Parathyroid adenoma (tissue), 2 donors: ENCODE measurements around the gene OPRL1.

Experiments used
- H2AFZ ChIP-seq: fragments of 300-600 bp; sonication (generic); one replicate; pipeline ENCODE4 v1.7.0; 2017; ENCODE audit warnings: antibody characterized with exemption, mild to moderate bottlenecking
- H3K27ac ChIP-seq: fragments of 300-600 bp; sonication (generic); one replicate; pipeline ENCODE4 v1.7.0; 2017
- H3K27me3 ChIP-seq: fragments of 300-600 bp; sonication (generic); one replicate; pipeline ENCODE4 v1.7.0; 2017; ENCODE audit warnings: low read length; ENCODE audit not compliant: control insufficient read depth, insufficient read depth
- H3K36me3 ChIP-seq: fragments of 300-600 bp; sonication (generic); one replicate; pipeline ENCODE4 v1.7.0; 2017; ENCODE audit warnings: low read length; ENCODE audit not compliant: control insufficient read depth, insufficient read depth
- H3K4me1 ChIP-seq: fragments of 300-600 bp; sonication (generic); one replicate; pipeline ENCODE4 v1.7.0; 2017; ENCODE audit warnings: control low read depth
- H3K4me2 ChIP-seq: fragments of 300-600 bp; sonication (generic); one replicate; pipeline ENCODE4 v1.7.0; 2017; ENCODE audit warnings: low read length
- H3K4me3 ChIP-seq: fragments of 300-600 bp; sonication (generic); one replicate; pipeline ENCODE4 v1.7.0; 2017; ENCODE audit warnings: low read depth, low read length
- H3K79me2 ChIP-seq: fragments of 300-600 bp; sonication (generic); one replicate; pipeline ENCODE4 v1.7.0; 2017; ENCODE audit warnings: control low read depth
- H3K9ac ChIP-seq: fragments of 300-600 bp; sonication (generic); one replicate; pipeline ENCODE4 v1.7.0; 2017; ENCODE audit warnings: mild to moderate bottlenecking
- H3K9me3 ChIP-seq: fragments of 300-600 bp; sonication (generic); one replicate; pipeline ENCODE4 v1.7.0; 2017; ENCODE audit warnings: low read length; ENCODE audit not compliant: control insufficient read depth
- TF ChIP-seq, protein P1 (sequence below): fragments of 300-600 bp; sonication (generic); IDR thresholded peaks from one replicate; pipeline ENCODE4 v1.7.0; 2017; ENCODE audit warnings: antibody characterized with exemption, mild to moderate bottlenecking
- donor health status: primary hyperparathyroidism.

The OPRL1 gene

DNA sequence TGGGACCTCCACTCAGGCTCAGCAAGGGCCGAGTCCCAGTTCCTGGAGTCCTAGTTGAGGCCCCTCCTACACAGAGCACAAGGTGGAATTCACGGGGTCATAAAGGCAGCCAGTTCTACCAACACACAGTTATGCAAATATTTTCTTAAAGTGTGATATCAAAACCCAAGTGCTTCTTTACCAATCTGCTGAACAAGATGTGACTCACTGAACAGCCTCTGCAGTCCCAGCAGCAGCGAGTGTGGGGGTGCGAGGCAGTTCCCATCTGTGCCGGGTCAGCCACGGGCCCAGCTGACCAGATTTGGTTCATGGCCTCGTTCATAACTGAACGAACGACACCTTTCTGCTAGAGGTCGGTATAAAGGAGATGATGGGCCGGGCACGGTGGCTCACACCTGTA, 21.3 kb upstream of the OPRL1 start:
- no peaks in the 10 kb centered on the region for H3K27me3 ChIP-seq
- H3K4me2 ChIP-seq, result no peak overlapping the region
- TF ChIP-seq, protein P1, sequence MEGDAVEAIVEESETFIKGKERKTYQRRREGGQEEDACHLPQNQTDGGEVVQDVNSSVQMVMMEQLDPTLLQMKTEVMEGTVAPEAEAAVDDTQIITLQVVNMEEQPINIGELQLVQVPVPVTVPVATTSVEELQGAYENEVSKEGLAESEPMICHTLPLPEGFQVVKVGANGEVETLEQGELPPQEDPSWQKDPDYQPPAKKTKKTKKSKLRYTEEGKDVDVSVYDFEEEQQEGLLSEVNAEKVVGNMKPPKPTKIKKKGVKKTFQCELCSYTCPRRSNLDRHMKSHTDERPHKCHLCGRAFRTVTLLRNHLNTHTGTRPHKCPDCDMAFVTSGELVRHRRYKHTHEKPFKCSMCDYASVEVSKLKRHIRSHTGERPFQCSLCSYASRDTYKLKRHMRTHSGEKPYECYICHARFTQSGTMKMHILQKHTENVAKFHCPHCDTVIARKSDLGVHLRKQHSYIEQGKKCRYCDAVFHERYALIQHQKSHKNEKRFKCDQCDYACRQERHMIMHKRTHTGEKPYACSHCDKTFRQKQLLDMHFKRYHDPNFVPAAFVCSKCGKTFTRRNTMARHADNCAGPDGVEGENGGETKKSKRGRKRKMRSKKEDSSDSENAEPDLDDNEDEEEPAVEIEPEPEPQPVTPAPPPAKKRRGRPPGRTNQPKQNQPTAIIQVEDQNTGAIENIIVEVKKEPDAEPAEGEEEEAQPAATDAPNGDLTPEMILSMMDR, result no peak
- no peak overlapping the region for H3K4me3 ChIP-seq
- no peak overlapping the region for H3K9ac ChIP-seq
- H2AFZ ChIP-seq, result no peak overlapping the region
- H3K27ac ChIP-seq, result no peak overlapping the region
- no peaks in the 10 kb centered on the region for H3K36me3 ChIP-seq
- H3K79me2 ChIP-seq, result no peaks in the 10 kb centered on the region
- H3K9me3 ChIP-seq, result no peaks in the 10 kb centered on the region
- H3K4me1 ChIP-seq, result peaks cover 4% of the 10 kb centered on the region

DNA sequence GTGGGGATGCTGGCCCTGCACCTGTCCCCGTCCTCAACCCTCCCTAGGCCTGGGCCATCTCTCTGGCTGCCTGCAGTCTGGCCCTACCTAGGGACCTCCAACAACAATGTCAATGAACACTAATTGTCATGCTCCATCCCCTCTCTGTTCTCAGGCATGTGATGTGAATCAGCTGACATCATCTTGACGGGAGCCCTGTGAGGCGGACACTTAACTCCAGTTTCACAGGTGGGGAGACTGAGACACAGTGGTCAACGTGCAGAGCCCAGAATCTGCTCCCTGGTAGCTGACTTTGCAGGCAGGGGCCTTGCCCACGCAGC, 17.6 kb upstream of the OPRL1 start:
- H3K79me2 ChIP-seq, result peaks cover 5% of the 10 kb centered on the region
- peaks cover 20% of the 10 kb centered on the region for H3K4me1 ChIP-seq
- H3K36me3 ChIP-seq, result no peaks in the 10 kb centered on the region
- peak overlapping the region; percentile 88 for H3K4me2 ChIP-seq
- TF ChIP-seq, protein P1, result no peak
- H2AFZ ChIP-seq, result peak overlapping the region; percentile 92
- peak overlapping the region; percentile 71 for H3K4me3 ChIP-seq
- peak overlapping the region; percentile 22 for H3K9ac ChIP-seq
- peak overlapping the region; percentile 87 for H3K27ac ChIP-seq
- no peaks in the 10 kb centered on the region for H3K9me3 ChIP-seq
- no peaks in the 10 kb centered on the region for H3K27me3 ChIP-seq

DNA sequence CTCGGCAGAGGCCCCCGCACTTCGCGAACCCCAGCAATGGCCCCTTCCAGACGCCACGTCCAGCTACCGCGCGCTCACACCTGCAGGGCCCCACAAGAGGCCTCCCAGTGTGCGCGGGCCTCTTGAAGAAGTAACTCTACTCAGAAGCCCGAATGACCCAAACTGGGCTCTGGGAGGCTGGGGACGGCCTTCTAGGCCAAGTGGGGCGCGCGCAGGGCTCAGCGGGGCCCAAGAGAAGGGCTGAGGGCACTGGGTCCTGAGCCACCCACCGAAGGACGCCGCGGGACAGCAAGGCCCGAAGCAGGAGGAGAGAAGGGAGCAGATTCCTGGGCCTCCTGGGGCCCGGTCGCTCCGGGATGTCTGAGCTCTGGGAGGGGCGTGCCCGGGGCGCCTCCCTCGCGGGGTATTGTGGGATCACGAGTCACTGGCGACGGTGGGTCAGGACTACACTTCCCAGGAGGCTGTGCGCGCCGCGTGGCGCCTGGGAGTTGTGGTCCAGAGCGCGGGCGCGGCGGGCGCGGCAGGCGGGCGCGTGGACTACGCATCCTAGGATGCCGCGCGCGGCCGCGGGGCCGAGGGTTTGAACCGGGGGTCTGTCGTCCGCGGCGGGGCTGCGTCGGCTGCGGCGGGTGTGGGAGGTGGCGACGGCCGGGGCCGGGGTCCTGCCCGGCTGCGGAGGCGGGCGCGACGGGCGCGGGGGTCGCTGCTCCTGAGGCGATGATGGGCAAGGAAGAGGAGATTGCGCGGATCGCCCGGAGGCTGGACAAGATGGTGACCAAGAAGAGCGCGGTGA, 17.1 kb upstream of the OPRL1 start, which contains the start of gene TCEA2:
Gene TCEA2, plus strand, starts transcription at position 603 of the 793 bp plus-strand sequence. Its CDS starts 115 bp downstream, at position 718.
- Histone ChIP-seq H3K4me1 (peaks cover 20% of the 10 kb centered on the region), H3K27ac (peak within 1 kb of the TSS; percentile 87), H3K4me3 (peak within 1 kb of the TSS; percentile 71), H3K79me2 (peaks cover 5% of the 10 kb centered on the region), H3K27me3 (no peaks in the 10 kb centered on the region), H2AFZ (peak within 1 kb of the TSS; percentile 92), H3K9ac (peak within 1 kb of the TSS; percentile 57), H3K36me3 (no peaks in the 10 kb centered on the region), H3K9me3 (no peaks in the 10 kb centered on the region), H3K4me2 (peak within 1 kb of the TSS; percentile 98)
- TF ChIP-seq, protein P1, result no peak

DNA sequence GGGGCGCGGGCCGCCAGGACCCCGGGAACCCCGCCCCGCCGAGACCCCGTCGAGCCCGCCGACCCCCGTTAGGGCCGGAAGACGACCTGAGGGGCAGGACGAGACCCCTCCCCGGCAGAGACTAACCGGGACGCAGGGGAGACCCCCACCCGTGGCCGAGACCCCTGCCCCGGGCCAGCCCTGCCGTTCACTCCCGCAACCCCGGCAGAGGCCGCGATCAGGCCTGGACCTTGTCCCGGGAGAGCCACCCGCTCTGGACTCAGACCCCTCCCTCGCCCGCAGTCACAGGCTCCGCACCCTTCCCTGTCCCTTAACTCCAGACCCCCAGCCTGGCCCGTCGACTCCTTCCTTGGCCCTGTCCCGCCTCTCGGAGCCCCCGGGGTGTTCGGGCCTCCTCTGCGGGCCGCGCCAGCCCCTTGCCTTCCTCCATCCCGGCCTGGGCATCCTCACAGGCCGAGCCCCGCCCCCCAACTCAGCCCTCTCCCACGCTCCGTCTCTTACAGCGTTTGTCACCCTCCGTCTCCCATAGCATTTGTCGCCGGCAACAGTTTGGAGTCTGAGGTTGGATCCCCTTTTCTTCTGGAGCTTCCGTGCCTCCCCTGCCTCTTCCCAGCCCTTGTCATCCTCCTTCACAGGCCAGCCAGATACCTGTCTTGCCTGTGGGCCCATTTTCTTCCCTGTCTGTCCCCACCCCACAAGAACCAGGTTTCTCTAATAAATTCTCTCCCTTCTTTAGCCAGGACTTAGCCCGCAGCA, 16.3 kb upstream of the OPRL1 start:
- Histone ChIP-seq H3K4me3 (peak overlapping the region; percentile 71), H3K36me3 (no peaks in the 10 kb centered on the region), H3K9me3 (no peaks in the 10 kb centered on the region), H3K4me1 (peaks cover 20% of the 10 kb centered on the region), H3K9ac (peak overlapping the region; percentile 57), H3K27me3 (no peaks in the 10 kb centered on the region), H3K4me2 (peak overlapping the region; percentile 98), H2AFZ (peak overlapping the region; percentile 79), H3K27ac (peak overlapping the region; percentile 68), H3K79me2 (peaks cover 5% of the 10 kb centered on the region)
- TF ChIP-seq, protein P1, result no peak
